RPMI7951 (cell line): ENCODE measurements around the gene OIT3. TPM values are rescaled to one million over a fixed set of nuclear protein-coding genes. Genes with fewer than 3 reads are reported as not detected.

Experiments
- DNase-seq: peaks from one replicate; pipeline ENCODE4 v3.0.0-alpha.2; 2012; ENCODE audit warnings: low read depth
- total RNA-seq: library from RNA; depleted of rRNA; stranded (reverse); fragments of >200 nt; shearing (Covaris generic); gene quantifications from 2 replicates; pipeline ENCODE4 v1.2.3, GENCODE V29; 2014; rRNA removed

OIT3 gene
- total RNA-seq, 1 experiment from 2014 or later = not detected

DNA sequence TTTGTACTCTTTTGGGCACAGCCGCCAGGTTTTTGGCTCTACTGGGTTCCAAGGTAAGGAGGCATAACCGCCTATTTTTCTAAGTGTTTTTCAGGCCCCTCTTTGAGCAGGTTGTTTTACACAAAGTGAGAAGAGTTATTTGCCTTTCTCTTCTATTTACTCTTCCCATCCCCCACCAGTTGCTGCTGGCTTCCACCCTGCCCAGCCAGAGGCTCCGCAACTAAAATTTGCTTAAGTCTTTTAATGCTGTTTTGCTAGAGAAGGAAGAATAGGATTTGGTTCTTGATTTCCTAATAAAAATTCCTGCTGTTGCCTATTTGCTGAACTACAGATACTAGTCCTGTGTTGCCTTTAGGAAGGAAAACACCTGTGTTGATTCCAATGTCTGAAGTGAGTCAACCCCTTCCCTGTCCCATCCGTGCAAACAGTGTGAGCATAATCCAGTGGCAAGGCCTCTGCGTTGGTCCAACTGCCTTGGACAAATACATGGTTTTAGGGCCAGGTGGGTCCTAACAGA, 59.2 kb downstream of the OIT3 start:
- no peak for DNase-seq

DNA sequence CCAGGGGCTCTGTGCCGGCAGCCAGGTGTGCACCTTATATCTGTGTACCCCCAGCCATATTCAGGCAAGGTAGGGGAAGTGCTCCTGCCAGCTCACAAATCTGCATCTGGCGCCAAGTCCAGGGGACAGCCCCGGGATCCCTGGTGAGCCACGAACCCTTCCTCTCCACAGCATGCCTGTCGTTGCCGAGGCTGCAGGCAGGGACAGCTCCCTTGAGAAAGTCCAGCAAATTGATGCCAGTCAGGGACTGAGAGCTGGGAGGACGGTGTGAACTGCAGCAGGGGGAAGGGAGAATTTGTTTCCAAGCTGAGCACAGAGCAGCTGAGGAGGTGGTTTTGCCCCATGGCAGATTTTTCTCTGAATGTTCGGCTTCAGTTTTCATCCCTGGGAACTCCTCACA, 60.1 kb downstream of the OIT3 start:
- DNase-seq = no peak

DNA sequence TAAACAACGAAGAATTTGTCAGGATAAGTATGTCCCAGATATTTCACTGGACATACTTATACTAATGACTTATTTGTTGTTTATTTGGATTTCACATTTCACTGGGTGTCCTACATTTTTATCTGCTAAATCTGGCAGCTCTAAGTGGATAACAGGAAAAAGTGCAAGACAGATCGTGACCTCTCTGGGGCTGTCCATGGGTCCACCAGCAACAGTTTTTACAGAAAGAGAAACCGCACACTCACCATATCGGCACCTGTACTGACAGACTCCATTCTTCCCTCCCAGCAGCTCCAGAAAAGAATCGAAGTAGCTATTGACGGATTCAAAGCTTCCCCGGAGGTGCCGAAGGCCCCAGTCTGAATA, 60.7 kb downstream of the OIT3 start:
- no peak for DNase-seq

DNA sequence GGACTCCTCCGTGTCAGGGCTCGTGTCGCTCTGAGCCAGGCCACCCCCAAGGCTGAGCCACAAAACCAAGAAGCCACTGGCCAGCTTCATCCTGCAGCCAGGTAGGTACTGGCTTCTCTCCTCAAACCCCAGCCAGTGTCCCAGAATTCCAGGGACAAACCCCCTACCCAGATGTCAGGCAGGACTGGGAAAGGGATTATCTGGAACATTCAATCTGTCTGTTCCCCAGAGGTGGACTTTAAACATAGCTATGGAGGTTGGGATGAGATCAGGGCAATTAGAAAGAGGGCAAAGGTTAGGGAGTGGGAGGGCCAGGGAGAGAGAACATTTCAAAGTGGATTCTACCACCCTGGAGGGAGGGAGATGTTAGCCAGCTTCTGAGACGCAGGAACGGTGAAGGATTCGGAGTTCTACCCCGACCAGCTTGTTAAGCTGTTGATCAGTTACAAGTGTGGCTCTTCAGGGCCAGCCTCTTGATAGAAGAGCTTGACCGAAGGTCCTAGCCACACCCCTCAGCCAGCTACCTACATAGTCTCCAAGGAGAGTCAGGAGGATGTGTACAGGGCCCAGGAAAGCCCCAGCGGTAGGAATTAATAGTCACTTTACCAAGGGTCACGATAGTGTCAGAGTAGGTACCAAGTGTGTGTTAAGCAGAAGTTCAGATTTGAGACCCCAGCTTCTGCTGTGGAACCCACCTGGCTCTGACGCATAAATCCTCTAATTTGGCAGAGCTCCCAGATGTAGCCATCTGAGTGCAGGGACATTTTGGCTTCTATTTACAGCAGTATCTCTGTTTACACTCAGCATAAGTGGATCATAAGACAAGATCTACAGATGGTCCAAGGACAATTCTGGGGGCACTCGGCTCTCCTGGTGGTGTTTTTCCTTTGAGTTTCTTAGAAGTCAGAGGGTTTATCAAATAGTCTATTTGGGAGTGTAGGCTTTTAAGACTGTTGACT, 61.3 kb downstream of the OIT3 start, which contains the start of gene PLA2G12B:
TSS of gene PLA2G12B (minus strand) at position 211 of the 959 bp plus-strand sequence. CDS start at position 90, 121 bp downstream.
- no peak for DNase-seq

DNA sequence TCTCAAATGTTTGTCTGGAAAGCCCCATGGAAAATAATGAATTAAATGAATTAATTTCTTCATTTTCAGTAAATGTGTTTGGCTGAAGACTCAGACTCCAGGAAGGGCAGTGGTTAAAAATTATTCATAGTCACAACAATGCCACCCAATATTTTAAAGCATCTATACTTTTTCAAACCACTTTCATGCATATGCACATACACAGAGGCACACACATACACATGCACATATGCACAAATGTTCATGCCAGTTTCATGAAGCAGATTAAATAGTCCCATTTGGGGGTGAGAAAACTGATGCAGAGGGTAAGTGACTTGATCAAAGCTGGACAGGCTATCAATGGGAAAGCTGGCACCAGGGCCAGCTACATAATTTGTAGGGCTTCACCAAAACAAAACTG, 62.5 kb downstream of the OIT3 start:
- no peak for DNase-seq

DNA sequence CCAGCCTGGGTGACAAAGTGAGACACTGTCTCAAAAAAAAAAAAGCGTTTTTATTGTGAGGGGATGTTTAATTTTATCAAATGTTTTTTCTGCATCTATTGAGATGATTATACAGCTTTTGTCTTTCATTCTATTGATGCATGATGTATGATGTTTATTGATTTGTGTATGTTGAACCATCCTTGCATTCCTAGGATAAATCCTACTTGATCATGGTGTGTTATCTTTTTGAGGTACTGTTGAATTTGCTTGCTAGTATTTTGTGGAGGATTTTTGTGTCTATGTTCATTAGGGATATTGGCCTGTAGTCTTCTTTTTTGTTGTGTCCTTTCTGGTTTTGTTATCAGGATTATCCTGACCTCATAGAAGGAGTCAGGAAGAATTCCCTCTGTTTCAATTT, 83.3 kb downstream of the OIT3 start:
- no peak for DNase-seq

DNA sequence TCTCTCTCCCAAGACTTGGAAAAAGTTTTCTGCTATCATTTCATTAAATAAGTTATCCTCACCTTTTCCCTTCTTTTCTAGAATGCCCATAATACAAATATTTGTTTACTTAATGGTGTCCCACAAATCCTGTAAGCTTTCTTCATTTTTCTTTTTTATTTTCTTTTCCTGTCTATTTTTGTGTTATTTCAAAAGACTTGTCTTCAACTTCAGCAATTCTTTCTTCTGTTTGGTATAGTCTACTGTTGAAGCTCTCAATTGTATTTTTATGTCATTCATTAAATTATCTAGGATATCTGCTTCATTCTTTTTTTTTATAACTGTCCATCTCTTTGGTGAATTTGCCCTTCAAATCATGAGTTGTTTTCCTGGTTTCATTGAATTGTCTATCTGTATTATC, 86.2 kb downstream of the OIT3 start:
- DNase-seq = no peak

DNA sequence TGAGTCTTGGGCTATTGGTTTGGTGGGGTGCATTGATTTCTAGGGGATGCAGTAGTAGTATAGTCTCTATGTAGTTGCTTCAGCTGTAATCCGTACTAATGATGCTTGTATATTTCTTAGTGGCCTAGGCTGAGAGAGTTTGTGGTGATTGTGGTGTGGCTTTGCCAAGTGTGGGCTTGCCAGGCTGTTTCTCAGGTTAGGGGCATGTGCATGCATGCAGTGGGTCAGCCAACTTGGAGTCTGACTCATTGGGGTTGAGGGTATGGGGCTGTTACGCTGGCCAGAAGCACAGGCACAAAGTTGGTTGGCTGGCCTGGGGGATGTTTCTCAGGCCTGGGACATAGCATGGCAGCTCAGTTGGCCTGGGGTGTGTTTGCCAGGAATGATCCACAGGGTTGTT, 86.8 kb downstream of the OIT3 start:
- DNase-seq = no peak

DNA sequence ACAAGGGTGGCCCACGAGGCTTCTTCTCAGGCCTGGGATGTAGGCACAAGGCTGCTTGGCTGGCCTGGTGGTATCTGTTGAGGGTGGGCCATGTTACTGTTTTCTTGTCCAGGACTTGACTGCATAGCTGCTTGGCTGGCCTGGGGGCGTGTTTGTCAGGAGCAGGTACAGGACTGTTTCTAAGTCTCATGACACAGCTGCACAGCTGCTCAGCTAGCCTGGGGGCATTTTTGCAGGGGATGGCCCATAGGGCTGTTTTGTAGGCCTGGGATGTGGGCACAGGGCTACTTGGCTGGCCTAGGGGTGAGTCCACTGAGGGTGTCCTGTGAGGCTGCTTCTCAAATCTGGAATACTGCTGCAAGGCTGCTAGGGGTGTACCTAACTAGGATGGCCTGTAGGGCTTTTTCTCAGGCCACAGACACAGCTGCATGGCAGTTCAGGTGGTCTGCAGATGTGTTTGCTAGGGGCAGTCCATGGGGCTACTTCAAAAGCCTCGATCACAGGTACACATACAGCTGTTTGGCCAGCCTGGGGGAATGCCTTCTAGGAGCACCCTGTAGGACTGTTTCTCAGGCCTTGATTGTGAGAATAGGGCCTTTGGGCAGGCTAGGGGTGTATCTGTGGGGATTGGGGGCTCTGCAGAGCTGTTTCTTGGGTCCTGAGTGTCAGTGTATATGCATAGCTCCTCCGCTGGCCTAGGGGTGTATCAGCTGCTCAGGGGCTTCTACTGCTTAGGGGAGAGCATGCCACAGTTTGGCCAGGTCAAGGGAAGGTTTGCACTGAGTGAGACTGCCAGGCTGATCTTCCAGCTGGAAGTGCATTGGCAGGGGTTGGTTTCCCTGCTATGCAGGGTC, 87.7 kb downstream of the OIT3 start:
- DNase-seq = peak; percentile 13

DNA sequence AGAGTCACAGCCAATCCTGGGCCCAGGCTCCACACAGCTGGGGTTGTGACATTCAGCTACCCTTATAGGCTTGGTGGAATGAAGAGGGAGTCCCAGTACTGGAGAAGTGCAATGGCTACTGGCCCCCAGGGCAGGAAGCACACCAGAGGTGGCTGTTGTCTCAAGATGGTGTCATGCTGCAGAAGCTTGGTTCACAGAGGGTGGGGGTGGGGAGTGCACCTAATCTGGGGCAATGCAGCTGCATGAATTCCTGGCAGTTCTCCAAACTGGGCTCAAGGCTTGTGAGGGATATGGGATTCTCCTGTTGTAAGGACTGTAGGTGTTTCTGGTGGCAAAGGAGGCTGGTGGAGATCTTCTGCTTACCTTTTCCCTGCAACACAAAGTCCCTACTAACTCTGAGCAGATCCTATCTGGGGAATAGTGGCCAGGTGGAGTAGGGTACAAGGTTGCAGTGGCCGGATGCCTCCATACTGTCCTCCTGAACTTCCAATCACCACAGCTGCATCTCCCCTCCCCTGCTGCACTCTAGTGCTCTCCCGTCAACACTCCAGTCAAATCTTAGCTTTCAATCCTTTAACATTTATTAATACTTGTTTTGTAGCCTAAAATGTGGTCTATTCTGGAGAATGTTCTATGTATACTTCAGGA, 88.5 kb downstream of the OIT3 start:
- DNase-seq = peak; percentile 28

Other genes starting within 250 kb of the OIT3 start
- 26.0 and 31.1 TPM in 2 replicates for gene MCU, start 201.6 kb upstream of the OIT3 start, total RNA-seq
- not detected in 2 replicates for gene PLA2G12B, start 61.1 kb downstream of the OIT3 start, total RNA-seq
- 290 and 315 TPM in 2 replicates for gene P4HA1, start 203.1 kb downstream of the OIT3 start, total RNA-seq
- gene NUDT13, start 216.7 kb downstream of the OIT3 start, total RNA-seq = 2.1 and 3.6 TPM in 2 replicates